22Rv1 (cell line): ENCODE data around the gene CCND2.

Source experiments
- ZFX ChIP-seq: fragments of 450-650 bp; IDR thresholded peaks from 2 replicates; pipeline ENCODE4 v1.6.1; 2017; ENCODE audit warnings: antibody characterized with exemption, borderline replicate concordance
- TF ChIP-seq, protein P1 (sequence below): fragments of 450-650 bp; IDR thresholded peaks from 2 replicates; pipeline ENCODE4 v1.5.1; 2017; ENCODE audit warnings: mild to moderate bottlenecking

DNA sequence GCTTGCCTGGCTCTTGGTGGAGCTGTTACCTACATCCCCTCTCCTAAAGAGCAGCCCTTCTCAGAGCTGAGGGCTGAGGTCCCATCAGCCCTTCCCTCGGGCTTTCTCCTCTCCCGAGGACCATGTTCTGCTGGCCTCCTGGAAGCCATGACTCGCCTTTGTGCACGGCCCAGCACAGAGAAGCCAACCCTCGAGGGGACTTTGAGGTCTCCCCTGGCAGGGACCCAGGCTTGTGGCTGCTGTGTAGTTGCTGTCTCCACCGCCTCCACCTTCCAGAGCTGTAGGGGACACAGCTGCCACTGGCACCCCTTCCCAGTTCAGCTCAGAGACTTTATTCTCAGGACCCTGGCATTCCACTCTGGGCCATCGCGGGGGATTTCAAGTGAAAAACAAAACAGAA is 22.9 kb upstream of the CCND2 start:
- TF ChIP-seq, protein P1, sequence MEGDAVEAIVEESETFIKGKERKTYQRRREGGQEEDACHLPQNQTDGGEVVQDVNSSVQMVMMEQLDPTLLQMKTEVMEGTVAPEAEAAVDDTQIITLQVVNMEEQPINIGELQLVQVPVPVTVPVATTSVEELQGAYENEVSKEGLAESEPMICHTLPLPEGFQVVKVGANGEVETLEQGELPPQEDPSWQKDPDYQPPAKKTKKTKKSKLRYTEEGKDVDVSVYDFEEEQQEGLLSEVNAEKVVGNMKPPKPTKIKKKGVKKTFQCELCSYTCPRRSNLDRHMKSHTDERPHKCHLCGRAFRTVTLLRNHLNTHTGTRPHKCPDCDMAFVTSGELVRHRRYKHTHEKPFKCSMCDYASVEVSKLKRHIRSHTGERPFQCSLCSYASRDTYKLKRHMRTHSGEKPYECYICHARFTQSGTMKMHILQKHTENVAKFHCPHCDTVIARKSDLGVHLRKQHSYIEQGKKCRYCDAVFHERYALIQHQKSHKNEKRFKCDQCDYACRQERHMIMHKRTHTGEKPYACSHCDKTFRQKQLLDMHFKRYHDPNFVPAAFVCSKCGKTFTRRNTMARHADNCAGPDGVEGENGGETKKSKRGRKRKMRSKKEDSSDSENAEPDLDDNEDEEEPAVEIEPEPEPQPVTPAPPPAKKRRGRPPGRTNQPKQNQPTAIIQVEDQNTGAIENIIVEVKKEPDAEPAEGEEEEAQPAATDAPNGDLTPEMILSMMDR, result no peak
- TF ChIP-seq ZFX, result no peak
